Measurements from ENCODE around the gene ZNF90.

The ZNF90 gene

DNA sequence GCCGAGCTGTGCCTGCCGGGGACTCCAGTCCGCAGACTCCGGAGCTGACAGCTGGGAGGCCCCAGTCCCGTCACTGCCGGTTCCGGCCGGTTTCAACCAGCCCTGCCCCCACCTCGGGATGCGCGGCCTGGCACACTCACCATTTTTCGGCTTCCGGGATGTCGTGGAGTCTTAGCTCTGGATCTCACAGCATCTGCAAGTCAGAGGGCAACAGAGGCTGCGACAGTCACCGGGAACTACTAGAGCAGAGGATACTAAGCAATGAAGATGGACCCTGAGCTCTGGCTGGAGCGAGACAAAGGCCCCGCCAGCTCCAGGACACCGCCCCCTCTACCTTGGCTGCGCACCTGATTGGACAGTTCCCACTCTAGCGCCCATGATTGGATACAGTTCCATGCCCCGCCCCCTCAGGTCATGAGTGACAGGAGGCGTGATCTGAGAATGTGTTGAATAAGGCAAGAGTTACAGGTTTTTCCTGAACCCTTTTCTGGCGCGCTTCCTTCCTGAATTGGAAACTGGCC, 38.5 kb upstream of the ZNF90 start, which contains the start of gene ZNF682 (continued):
- TF ChIP-seq, protein P1, sequence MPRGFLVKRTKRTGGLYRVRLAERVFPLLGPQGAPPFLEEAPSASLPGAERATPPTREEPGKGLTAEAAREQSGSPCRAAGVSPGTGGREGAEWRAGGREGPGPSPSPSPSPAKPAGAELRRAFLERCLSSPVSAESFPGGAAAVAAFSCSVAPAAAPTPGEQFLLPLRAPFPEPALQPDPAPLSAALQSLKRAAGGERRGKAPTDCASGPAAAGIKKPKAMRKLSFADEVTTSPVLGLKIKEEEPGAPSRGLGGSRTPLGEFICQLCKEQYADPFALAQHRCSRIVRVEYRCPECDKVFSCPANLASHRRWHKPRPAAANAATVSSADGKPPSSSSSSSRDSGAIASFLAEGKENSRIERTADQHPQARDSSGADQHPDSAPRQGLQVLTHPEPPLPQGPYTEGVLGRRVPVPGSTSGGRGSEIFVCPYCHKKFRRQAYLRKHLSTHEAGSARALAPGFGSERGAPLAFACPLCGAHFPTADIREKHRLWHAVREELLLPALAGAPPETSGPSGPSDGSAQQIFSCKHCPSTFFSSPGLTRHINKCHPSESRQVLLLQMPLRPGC (tag by site-specific recombination; IDR thresholded peaks at IDR 0.05), result no peak
- TF ChIP-seq ZNF292 (tag by site-specific recombination; IDR thresholded peaks at IDR 0.05; ENCODE audit: borderline replicate concordance, low read depth) (no peak), ZBTB48 (tag by site-specific recombination; IDR thresholded peaks at IDR 0.05) (peak; percentile 35; the same call in 1 of the 2 replicates), SP7 (tag by site-specific recombination; IDR thresholded peaks at IDR 0.05) (peak; percentile 28; the same call in 1 of the 2 replicates), ZNF248 (tag by site-specific recombination; IDR thresholded peaks at IDR 0.05) (no peak), ZNF416 (tag by site-specific recombination; IDR thresholded peaks at IDR 0.05) (no peak), ZNF202 (tag by site-specific recombination; IDR thresholded peaks at IDR 0.05; ENCODE audit: borderline replicate concordance) (no peak), WT1 (tag by site-specific recombination; IDR thresholded peaks at IDR 0.05) (no peak), ZNF658 (tag by site-specific recombination; IDR thresholded peaks at IDR 0.05) (no peak), ZNF530 (tag by site-specific recombination; IDR thresholded peaks at IDR 0.05; ENCODE audit: low read depth) (no peak), ZNF433 (tag by site-specific recombination; IDR thresholded peaks at IDR 0.05; ENCODE audit: low read depth) (no peak), ZNF146 (tag by site-specific recombination; IDR thresholded peaks at IDR 0.05) (no peak), ZNF341 (tag by site-specific recombination; IDR thresholded peaks at IDR 0.05; ENCODE audit: low read depth) (no peak), ZNF169 (tag by site-specific recombination; IDR thresholded peaks at IDR 0.05) (no peak), ZNF664 (tag by site-specific recombination; IDR thresholded peaks at IDR 0.05) (no peak), ZNF585B (tag by site-specific recombination; IDR thresholded peaks at IDR 0.05) (no peak), GLI4 (tag by site-specific recombination; IDR thresholded peaks at IDR 0.05) (no peak), ZNF791 (tag by site-specific recombination; IDR thresholded peaks at IDR 0.05) (no peak), ZSCAN16 (tag by site-specific recombination; IDR thresholded peaks at IDR 0.05) (no peak), ZNF426 (tag by site-specific recombination; IDR thresholded peaks at IDR 0.05) (no peak), KLF7 (tag by site-specific recombination; IDR thresholded peaks at IDR 0.05; ENCODE audit: borderline replicate concordance) (no peak), YY2 (tag by site-specific recombination; IDR thresholded peaks at IDR 0.05) (no peak), ZNF623 (tag by site-specific recombination; IDR thresholded peaks at IDR 0.05) (no peak)
- TF ChIP-seq, protein P2, sequence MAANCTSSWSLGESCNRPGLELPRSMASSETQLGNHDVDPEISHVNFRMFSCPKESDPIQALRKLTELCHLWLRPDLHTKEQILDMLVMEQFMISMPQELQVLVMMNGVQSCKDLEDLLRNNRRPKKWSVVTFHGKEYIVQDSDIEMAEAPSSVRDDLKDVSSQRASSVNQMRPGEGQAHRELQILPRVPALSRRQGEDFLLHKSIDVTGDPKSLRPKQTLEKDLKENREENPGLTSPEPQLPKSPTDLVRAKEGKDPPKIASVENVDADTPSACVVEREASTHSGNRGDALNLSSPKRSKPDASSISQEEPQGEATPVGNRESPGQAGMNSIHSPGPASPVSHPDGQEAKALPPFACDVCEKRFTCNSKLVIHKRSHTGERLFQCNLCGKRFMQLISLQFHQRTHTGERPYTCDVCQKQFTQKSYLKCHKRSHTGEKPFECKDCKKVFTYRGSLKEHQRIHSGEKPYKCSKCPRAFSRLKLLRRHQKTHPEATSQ (tag by site-specific recombination; IDR thresholded peaks at IDR 0.05), result no peak
- TF ChIP-seq, protein P3, sequence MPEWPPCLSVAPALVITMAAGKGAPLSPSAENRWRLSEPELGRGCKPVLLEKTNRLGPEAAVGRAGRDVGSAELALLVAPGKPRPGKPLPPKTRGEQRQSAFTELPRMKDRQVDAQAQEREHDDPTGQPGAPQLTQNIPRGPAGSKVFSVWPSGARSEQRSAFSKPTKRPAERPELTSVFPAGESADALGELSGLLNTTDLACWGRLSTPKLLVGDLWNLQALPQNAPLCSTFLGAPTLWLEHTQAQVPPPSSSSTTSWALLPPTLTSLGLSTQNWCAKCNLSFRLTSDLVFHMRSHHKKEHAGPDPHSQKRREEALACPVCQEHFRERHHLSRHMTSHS (tag by site-specific recombination; IDR thresholded peaks at IDR 0.05), result no peak
- TF ChIP-seq, protein P4, sequence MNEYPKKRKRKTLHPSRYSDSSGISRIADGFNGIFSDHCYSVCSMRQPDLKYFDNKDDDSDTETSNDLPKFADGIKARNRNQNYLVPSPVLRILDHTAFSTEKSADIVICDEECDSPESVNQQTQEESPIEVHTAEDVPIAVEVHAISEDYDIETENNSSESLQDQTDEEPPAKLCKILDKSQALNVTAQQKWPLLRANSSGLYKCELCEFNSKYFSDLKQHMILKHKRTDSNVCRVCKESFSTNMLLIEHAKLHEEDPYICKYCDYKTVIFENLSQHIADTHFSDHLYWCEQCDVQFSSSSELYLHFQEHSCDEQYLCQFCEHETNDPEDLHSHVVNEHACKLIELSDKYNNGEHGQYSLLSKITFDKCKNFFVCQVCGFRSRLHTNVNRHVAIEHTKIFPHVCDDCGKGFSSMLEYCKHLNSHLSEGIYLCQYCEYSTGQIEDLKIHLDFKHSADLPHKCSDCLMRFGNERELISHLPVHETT (tag by site-specific recombination; IDR thresholded peaks at IDR 0.05), result no peak
- TF ChIP-seq, protein P5, sequence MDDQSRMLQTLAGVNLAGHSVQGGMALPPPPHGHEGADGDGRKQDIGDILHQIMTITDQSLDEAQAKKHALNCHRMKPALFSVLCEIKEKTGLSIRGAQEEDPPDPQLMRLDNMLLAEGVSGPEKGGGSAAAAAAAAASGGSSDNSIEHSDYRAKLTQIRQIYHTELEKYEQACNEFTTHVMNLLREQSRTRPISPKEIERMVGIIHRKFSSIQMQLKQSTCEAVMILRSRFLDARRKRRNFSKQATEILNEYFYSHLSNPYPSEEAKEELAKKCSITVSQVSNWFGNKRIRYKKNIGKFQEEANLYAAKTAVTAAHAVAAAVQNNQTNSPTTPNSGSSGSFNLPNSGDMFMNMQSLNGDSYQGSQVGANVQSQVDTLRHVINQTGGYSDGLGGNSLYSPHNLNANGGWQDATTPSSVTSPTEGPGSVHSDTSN (CRISPR knock-in tag; IDR thresholded peaks at IDR 0.05), result peak; percentile 70; the same call in 1 of the 2 replicates
- TF ChIP-seq, protein P6, sequence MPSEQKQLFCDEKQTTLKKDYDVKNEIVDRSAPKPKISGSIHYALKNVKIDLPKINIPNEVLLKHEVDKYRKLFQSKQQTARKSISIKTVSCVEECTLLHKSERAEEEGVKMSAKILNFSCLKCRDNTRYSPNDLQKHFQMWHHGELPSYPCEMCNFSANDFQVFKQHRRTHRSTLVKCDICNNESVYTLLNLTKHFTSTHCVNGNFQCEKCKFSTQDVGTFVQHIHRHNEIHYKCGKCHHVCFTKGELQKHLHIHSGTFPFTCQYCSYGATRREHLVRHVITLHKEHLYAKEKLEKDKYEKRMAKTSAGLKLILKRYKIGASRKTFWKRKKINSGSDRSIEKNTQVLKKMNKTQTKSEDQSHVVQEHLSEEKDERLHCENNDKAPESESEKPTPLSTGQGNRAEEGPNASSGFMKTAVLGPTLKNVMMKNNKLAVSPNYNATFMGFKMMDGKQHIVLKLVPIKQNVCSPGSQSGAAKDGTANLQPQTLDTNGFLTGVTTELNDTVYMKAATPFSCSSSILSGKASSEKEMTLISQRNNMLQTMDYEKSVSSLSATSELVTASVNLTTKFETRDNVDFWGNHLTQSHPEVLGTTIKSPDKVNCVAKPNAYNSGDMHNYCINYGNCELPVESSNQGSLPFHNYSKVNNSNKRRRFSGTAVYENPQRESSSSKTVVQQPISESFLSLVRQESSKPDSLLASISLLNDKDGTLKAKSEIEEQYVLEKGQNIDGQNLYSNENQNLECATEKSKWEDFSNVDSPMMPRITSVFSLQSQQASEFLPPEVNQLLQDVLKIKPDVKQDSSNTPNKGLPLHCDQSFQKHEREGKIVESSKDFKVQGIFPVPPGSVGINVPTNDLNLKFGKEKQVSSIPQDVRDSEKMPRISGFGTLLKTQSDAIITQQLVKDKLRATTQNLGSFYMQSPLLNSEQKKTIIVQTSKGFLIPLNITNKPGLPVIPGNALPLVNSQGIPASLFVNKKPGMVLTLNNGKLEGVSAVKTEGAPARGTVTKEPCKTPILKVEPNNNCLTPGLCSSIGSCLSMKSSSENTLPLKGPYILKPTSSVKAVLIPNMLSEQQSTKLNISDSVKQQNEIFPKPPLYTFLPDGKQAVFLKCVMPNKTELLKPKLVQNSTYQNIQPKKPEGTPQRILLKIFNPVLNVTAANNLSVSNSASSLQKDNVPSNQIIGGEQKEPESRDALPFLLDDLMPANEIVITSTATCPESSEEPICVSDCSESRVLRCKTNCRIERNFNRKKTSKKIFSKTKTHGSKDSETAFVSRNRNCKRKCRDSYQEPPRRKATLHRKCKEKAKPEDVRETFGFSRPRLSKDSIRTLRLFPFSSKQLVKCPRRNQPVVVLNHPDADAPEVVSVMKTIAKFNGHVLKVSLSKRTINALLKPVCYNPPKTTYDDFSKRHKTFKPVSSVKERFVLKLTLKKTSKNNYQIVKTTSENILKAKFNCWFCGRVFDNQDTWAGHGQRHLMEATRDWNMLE (tag by site-specific recombination; conservative IDR thresholded peaks at IDR 0.05; ENCODE audit: low read depth), result 0 out of 2 replicates have a peak, but pooled peaks have one; percentile 17

Data from HEK293 (cell line).